Duodenal mucosa (tissue), 2 donors: ENCODE data around the gene YBEY.

Source experiments
- H3K27ac ChIP-seq: one replicate; pipeline ENCODE4 v1.7.0; 2013; ENCODE audit warnings: low read depth, low read length
- H3K27me3 ChIP-seq, 2 donors: one replicate each; pipeline ENCODE4 v1.7.0; 2013; ENCODE audit warnings: low read length in 2 of 2, control low read depth in 1 of 2; ENCODE audit not compliant: insufficient read depth in 2 of 2, control insufficient read depth in 1 of 2
- H3K36me3 ChIP-seq, 2 donors: one replicate each; pipeline ENCODE4 v1.7.0; 2013; ENCODE audit warnings: low read length in 2 of 2, control low read depth in 1 of 2; ENCODE audit not compliant: insufficient read depth in 2 of 2, control insufficient read depth in 1 of 2
- H3K4me1 ChIP-seq, 2 donors: one replicate each; pipeline ENCODE4 v1.7.0; 2013; ENCODE audit warnings: low read length in 2 of 2, control low read depth in 1 of 2; ENCODE audit not compliant: insufficient read depth in 2 of 2, control insufficient read depth in 1 of 2
- H3K4me3 ChIP-seq, 2 donors: one replicate each; pipeline ENCODE4 v1.7.0; 2013; ENCODE audit warnings: low read length in 2 of 2, low read depth in 1 of 2
- H3K9ac ChIP-seq, 2 donors: one replicate each; pipeline ENCODE4 v1.7.0; 2013; ENCODE audit warnings: low read length in 2 of 2, low read depth in 1 of 2
- H3K9me3 ChIP-seq, 2 donors: one replicate each; pipeline ENCODE4 v1.7.0; 2013; ENCODE audit warnings: low read length in 2 of 2, control low read depth in 1 of 2; ENCODE audit not compliant: control insufficient read depth in 1 of 2

Gene YBEY

GRCh38 chr21:46247699-46248421 is 38.3 kb upstream of the YBEY start:
- Histone ChIP-seq H3K9ac (no peak overlapping the region), H3K27ac (no peak overlapping the region), H3K27me3 (no peaks in the 10 kb centered on the region), H3K9me3 (no peaks in the 10 kb centered on the region), H3K36me3 (peaks cover 48 to 80% of the 10 kb centered on the region in 2 donors), H3K4me1 (no peaks in the 10 kb centered on the region), H3K4me3 (no peak overlapping the region)

GRCh38 chr21:46248422-46248782 is 37.7 kb upstream of the YBEY start:
- Histone ChIP-seq H3K27ac (no peak overlapping the region), H3K27me3 (no peaks in the 10 kb centered on the region), H3K4me1 (no peaks in the 10 kb centered on the region), H3K9me3 (no peaks in the 10 kb centered on the region), H3K9ac (no peak overlapping the region), H3K4me3 (no peak overlapping the region), H3K36me3 (peaks cover 42 to 77% of the 10 kb centered on the region in 2 donors)

GRCh38 chr21:46248827-46249226 is 37.3 kb upstream of the YBEY start:
- H3K36me3 ChIP-seq, result peaks cover 42 to 77% of the 10 kb centered on the region in 2 donors

DNA sequence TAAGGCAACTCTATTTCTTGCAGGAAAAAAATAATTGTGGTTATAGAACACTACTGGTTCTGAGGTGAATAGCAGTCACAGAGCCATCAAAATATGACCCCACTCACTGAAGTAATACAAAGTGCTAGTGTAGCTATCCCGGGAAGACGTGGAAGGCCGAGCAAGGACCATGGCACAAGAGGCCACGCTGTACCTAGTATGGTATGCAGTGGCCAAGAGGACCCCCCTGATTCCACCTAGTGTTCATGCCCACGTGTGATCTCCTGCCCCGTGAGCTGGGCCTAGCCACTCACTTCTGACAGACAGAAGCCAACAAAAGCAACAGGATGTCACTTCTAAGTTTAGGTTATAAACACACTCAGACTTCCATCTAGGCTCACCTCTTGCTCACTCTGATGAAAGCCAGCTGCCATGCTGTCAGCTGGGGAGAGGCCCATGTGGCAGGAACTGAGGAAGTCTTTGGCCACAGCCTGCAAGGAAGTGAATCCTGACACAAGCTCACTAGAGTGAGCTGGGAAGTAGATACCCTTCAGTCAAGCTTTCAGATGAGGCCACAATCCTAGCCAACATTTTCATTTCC is 35.9 kb upstream of the YBEY start:
- Histone ChIP-seq H3K4me3 (no peak overlapping the region), H3K4me1 (no peaks in the 10 kb centered on the region), H3K36me3 (peaks cover 40 to 76% of the 10 kb centered on the region in 2 donors), H3K27ac (no peak overlapping the region), H3K9ac (no peak overlapping the region), H3K9me3 (no peaks in the 10 kb centered on the region), H3K27me3 (no peaks in the 10 kb centered on the region)

More at GRCh38 chr21:46248827-46249226, 37.3 kb upstream of the YBEY start:
- H3K4me1 ChIP-seq, result no peaks in the 10 kb centered on the region
- H3K9me3 ChIP-seq, result no peaks in the 10 kb centered on the region
- H3K9ac ChIP-seq, result no peak overlapping the region
- H3K4me3 ChIP-seq, result no peak overlapping the region
- H3K27ac ChIP-seq, result no peak overlapping the region
- H3K27me3 ChIP-seq, result no peaks in the 10 kb centered on the region

GRCh38 chr21:46252840-46253239 is 33.3 kb upstream of the YBEY start:
- Histone ChIP-seq H3K4me3 (no peak overlapping the region), H3K9ac (no peak overlapping the region), H3K27ac (no peak overlapping the region), H3K36me3 (peaks cover 41 to 77% of the 10 kb centered on the region in 2 donors), H3K4me1 (no peaks in the 10 kb centered on the region), H3K27me3 (no peaks in the 10 kb centered on the region), H3K9me3 (no peaks in the 10 kb centered on the region)

- Histone ChIP-seq H3K4me3 (no peak overlapping the region), H3K9ac (no peak overlapping the region), H3K36me3 (peaks cover 49 to 79% of the 10 kb centered on the region in 2 donors), H3K27me3 (no peaks in the 10 kb centered on the region), H3K4me1 (no peaks in the 10 kb centered on the region), H3K27ac (no peak overlapping the region), H3K9me3 (no peaks in the 10 kb centered on the region)
These were observed 32.5 kb upstream of the YBEY start for GRCh38 chr21:46253610-46254124.

GRCh38 chr21:46254208-46254975 is 31.8 kb upstream of the YBEY start:
- Histone ChIP-seq H3K27ac (no peak overlapping the region), H3K9ac (no peak overlapping the region), H3K36me3 (peaks cover 53 to 83% of the 10 kb centered on the region in 2 donors), H3K4me1 (no peaks in the 10 kb centered on the region), H3K9me3 (no peaks in the 10 kb centered on the region), H3K27me3 (no peaks in the 10 kb centered on the region), H3K4me3 (no peak overlapping the region)

GRCh38 chr21:46255166-46255565 is 31.0 kb upstream of the YBEY start:
- no peak overlapping the region for H3K9ac ChIP-seq
- no peak overlapping the region for H3K27ac ChIP-seq
- no peaks in the 10 kb centered on the region for H3K9me3 ChIP-seq
- no peaks in the 10 kb centered on the region for H3K27me3 ChIP-seq
- no peak overlapping the region for H3K4me3 ChIP-seq
- H3K36me3 ChIP-seq, result peaks cover 49 to 80% of the 10 kb centered on the region in 2 donors
- H3K4me1 ChIP-seq, result no peaks in the 10 kb centered on the region

DNA sequence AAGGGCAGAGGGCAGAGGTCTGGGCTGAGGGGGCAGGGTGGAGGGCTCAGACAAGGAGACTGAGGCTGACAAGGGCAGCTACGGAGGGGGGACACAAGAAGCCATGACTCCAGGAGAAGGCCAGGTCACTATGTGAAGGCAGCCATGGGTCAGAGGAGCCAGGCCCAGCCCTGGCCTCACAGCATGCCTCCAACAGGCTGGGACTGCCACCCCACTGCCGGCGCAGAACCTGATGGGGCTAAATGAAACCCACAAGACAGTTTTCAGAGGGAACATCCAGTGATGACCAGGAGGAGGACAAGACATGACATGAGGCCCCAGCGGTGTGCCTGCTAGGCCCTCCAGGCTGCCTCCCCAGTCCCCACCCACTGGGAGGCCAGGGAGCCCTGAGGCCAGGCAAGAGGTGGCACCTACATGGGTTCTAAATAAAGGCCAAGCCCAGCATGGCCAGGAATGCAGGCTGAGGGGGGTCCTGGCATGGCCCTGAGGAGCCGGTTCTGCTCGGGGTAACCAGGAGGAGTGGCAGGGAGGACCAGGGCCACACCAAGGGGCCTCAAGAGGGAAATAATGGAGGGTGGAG is 30.3 kb upstream of the YBEY start:
- Histone ChIP-seq H3K9ac (no peak overlapping the region), H3K4me1 (no peaks in the 10 kb centered on the region), H3K27ac (no peak overlapping the region), H3K36me3 (peaks cover 45 to 80% of the 10 kb centered on the region in 2 donors), H3K4me3 (no peak overlapping the region), H3K9me3 (no peaks in the 10 kb centered on the region), H3K27me3 (no peaks in the 10 kb centered on the region)
